Measurements from ENCODE around the gene PDAP1.

DNA sequence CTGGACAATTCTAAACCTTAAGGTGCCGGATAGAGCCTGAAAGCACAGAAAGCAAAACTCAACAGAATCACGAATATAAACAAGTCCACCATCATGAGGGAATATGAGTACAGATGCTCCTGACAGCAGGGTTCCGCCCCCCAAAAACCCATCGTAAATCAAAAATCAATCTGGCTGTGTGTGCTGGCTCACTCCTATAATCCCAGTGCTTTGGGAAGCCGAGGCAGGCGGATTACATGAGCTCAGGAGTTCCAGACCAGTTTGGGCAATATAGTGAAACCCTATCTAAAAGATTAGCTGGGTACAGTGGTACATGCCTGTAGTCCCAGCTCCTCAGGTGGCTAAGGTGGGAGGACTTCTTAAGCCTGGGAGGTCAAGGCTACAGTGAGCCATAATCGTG, 12.6 kb upstream of the PDAP1 start:
- no peak for TF ChIP-seq CTCF (conservative IDR thresholded peaks at IDR 0.05; ENCODE audit: low read length)
- no peak for TF ChIP-seq EZH2phosphoT487 (IDR thresholded peaks at IDR 0.05; ENCODE audit: borderline replicate concordance)

Data from Loucy (cell line).